HUES64 (cell line): ENCODE measurements around the gene OPRL1.

Source experiments
- H3K27ac ChIP-seq: 2 replicates; pipeline ENCODE4 v1.7.0; 2013; ENCODE audit warnings: low read depth, low read length, inconsistent platforms
- H3K27me3 ChIP-seq: 2 replicates; pipeline ENCODE4 v1.6.1; 2013; ENCODE audit warnings: mild to moderate bottlenecking, low read length; ENCODE audit not compliant: insufficient read depth
- H3K36me3 ChIP-seq: 2 replicates; pipeline ENCODE4 v1.6.1; 2013; ENCODE audit warnings: mild to moderate bottlenecking, low read length; ENCODE audit not compliant: insufficient read depth
- H3K4me1 ChIP-seq: 2 replicates; pipeline ENCODE4 v1.6.1; 2013; ENCODE audit warnings: mild to moderate bottlenecking, low read length, moderate library complexity; ENCODE audit not compliant: insufficient read depth
- H3K4me3 ChIP-seq: 2 replicates; pipeline ENCODE4 v1.5.1; 2013; ENCODE audit warnings: mild to moderate bottlenecking, low read length, moderate library complexity
- H3K9ac ChIP-seq: 2 replicates; pipeline ENCODE4 v1.6.1; 2013; ENCODE audit warnings: mild to moderate bottlenecking, low read depth, low read length
- H3K9me3 ChIP-seq: 2 replicates; pipeline ENCODE4 v1.6.1; 2013; ENCODE audit warnings: low read depth, low read length; ENCODE audit not compliant: insufficient read depth
- WGBS: fragments of 150-250, 120-280 bp; methylation state at CpG from one replicate; pipeline ENCODE4 v1.1.7; 2013; ENCODE audit warnings: missing lambda C conversion rate; 5-methylcytosine and 5-hydroxymethylcytosine counted together

OPRL1 gene

GRCh38 chr20:64037498-64038213 lies 42.2 kb upstream of the OPRL1 start:
- H3K4me3 ChIP-seq = peak overlapping the region; percentile 65
- H3K9me3 ChIP-seq = no peaks in the 10 kb centered on the region
- peaks cover 20% of the 10 kb centered on the region for H3K36me3 ChIP-seq
- H3K27ac ChIP-seq = no peak overlapping the region
- H3K4me1 ChIP-seq = 0 out of 2 replicates have a peak, but pooled peaks cover 9% of the 10 kb centered on the region
- 17% methylated on average over 36 of the region's 36 CpGs for WGBS
- H3K27me3 ChIP-seq = peaks cover 55% of the 10 kb centered on the region
- H3K9ac ChIP-seq = no peak overlapping the region

GRCh38 chr20:64038224-64038564 lies 41.7 kb upstream of the OPRL1 start:
- peaks cover 16% of the 10 kb centered on the region for H3K36me3 ChIP-seq
- H3K4me3 ChIP-seq = peak overlapping the region; percentile 65
- no peaks in the 10 kb centered on the region for H3K9me3 ChIP-seq
- no peak overlapping the region for H3K27ac ChIP-seq
- H3K27me3 ChIP-seq = peaks cover 59% of the 10 kb centered on the region
- 2% methylated on average over 30 of the region's 30 CpGs for WGBS
- no peak overlapping the region for H3K9ac ChIP-seq
- H3K4me1 ChIP-seq = 0 out of 2 replicates have a peak, but pooled peaks cover 9% of the 10 kb centered on the region

- Histone ChIP-seq H3K4me1 (0 out of 2 replicates have a peak, but pooled peaks cover 9% of the 10 kb centered on the region), H3K9me3 (no peaks in the 10 kb centered on the region), H3K27me3 (peaks cover 64% of the 10 kb centered on the region), H3K36me3 (peaks cover 14% of the 10 kb centered on the region), H3K9ac (no peak overlapping the region; the same call in 1 of the 2 replicates), H3K4me3 (peak overlapping the region; percentile 65), H3K27ac (no peak overlapping the region)
- WGBS = under 1% methylated on average over 91 of the region's 91 CpGs
Measured at GRCh38 chr20:64038565-64039292, 41.2 kb upstream of the OPRL1 start.

- no peak overlapping the region for H3K27ac ChIP-seq
- peaks cover 72% of the 10 kb centered on the region for H3K27me3 ChIP-seq
- no peaks in the 10 kb centered on the region for H3K9me3 ChIP-seq
- no peak overlapping the region for H3K9ac ChIP-seq
- 18% methylated on average over 16 of the region's 17 CpGs for WGBS
- H3K36me3 ChIP-seq = peaks cover 6% of the 10 kb centered on the region
- 0 out of 2 replicates have a peak, but pooled peaks cover 9% of the 10 kb centered on the region for H3K4me1 ChIP-seq
- peak overlapping the region; percentile 65 for H3K4me3 ChIP-seq
Measured at GRCh38 chr20:64039293-64040160, 40.4 kb upstream of the OPRL1 start.

- Histone ChIP-seq H3K4me1 (peaks cover 12% of the 10 kb centered on the region; the same call in 1 of the 2 replicates), H3K27ac (no peak overlapping the region), H3K4me3 (no peak overlapping the region), H3K9ac (no peak overlapping the region), H3K9me3 (no peaks in the 10 kb centered on the region), H3K36me3 (no peaks in the 10 kb centered on the region), H3K27me3 (peaks cover 81% of the 10 kb centered on the region)
- WGBS = 85% methylated on average over 12 of the region's 12 CpGs
Measured at GRCh38 chr20:64040231-64041039, 39.4 kb upstream of the OPRL1 start.

GRCh38 chr20:64041040-64041780 lies 38.7 kb upstream of the OPRL1 start:
- no peak overlapping the region for H3K4me3 ChIP-seq
- WGBS = 75% methylated on average over 15 of the region's 15 CpGs
- H3K27ac ChIP-seq = no peak overlapping the region
- peaks cover 13% of the 10 kb centered on the region; the same call in 1 of the 2 replicates for H3K4me1 ChIP-seq
- no peaks in the 10 kb centered on the region for H3K9me3 ChIP-seq
- no peak overlapping the region for H3K9ac ChIP-seq
- H3K27me3 ChIP-seq = peaks cover 89% of the 10 kb centered on the region
- H3K36me3 ChIP-seq = no peaks in the 10 kb centered on the region

GRCh38 chr20:64041781-64042053 lies 38.2 kb upstream of the OPRL1 start:
- WGBS = 26% methylated on average over 8 of the region's 11 CpGs
- Histone ChIP-seq H3K27me3 (peaks cover 94% of the 10 kb centered on the region), H3K9ac (no peak overlapping the region), H3K9me3 (no peaks in the 10 kb centered on the region), H3K4me1 (peaks cover 8% of the 10 kb centered on the region; the same call in 1 of the 2 replicates), H3K27ac (no peak overlapping the region), H3K4me3 (peak overlapping the region; percentile 55), H3K36me3 (no peaks in the 10 kb centered on the region)

- Histone ChIP-seq H3K36me3 (no peaks in the 10 kb centered on the region), H3K4me1 (peaks cover 7% of the 10 kb centered on the region; the same call in 1 of the 2 replicates), H3K27ac (no peak overlapping the region), H3K4me3 (peak overlapping the region; percentile 55), H3K9me3 (no peaks in the 10 kb centered on the region), H3K27me3 (peaks cover 97% of the 10 kb centered on the region), H3K9ac (0 out of 2 replicates have a peak overlapping the region, but pooled peaks have one; percentile 35)
- WGBS = 4% methylated on average over 44 of the region's 55 CpGs
Measured at GRCh38 chr20:64042054-64042781, 37.7 kb upstream of the OPRL1 start.

- Histone ChIP-seq H3K9ac (no peak overlapping the region), H3K27me3 (peaks cover 97% of the 10 kb centered on the region), H3K4me1 (peaks cover 7% of the 10 kb centered on the region; the same call in 1 of the 2 replicates), H3K27ac (no peak overlapping the region), H3K36me3 (no peaks in the 10 kb centered on the region), H3K9me3 (no peaks in the 10 kb centered on the region), H3K4me3 (no peak overlapping the region)
- 93% methylated on average over 9 of the region's 9 CpGs for WGBS
Measured at GRCh38 chr20:64043768-64044167, 36.1 kb upstream of the OPRL1 start.
